ENCODE data around the gene LMX1A.

GRCh38 chr1:165316153-165316772 is 40.3 kb downstream of the LMX1A start:
- TF ChIP-seq CTCF (IDR thresholded peaks at IDR 0.05) (no peak), POLR2A (IDR thresholded peaks at IDR 0.05) (no peak)

Measured in esophagus squamous epithelium (tissue), 4 donors.